22Rv1 (cell line): ENCODE measurements around the gene RASGRF1.
A peak's percentile ranks its signal among the peaks of the same experiment; 100 is the strongest.
"Not testable (repeated sequence)": the region's sequence is repeated elsewhere in the genome, so short reads cannot be mapped to it uniquely, and the experiment has no call there.

ENCODE experiments used
- H3K27ac ChIP-seq: fragments of 450-650 bp; 2 replicates; pipeline ENCODE4 v1.5.1; 2017
- ZFX ChIP-seq: fragments of 450-650 bp; IDR thresholded peaks from 2 replicates; pipeline ENCODE4 v1.6.1; 2017; ENCODE audit warnings: antibody characterized with exemption, borderline replicate concordance
- TF ChIP-seq, protein P1 (sequence below): fragments of 450-650 bp; IDR thresholded peaks from 2 replicates; pipeline ENCODE4 v1.5.1; 2017; ENCODE audit warnings: mild to moderate bottlenecking

RASGRF1 gene

DNA sequence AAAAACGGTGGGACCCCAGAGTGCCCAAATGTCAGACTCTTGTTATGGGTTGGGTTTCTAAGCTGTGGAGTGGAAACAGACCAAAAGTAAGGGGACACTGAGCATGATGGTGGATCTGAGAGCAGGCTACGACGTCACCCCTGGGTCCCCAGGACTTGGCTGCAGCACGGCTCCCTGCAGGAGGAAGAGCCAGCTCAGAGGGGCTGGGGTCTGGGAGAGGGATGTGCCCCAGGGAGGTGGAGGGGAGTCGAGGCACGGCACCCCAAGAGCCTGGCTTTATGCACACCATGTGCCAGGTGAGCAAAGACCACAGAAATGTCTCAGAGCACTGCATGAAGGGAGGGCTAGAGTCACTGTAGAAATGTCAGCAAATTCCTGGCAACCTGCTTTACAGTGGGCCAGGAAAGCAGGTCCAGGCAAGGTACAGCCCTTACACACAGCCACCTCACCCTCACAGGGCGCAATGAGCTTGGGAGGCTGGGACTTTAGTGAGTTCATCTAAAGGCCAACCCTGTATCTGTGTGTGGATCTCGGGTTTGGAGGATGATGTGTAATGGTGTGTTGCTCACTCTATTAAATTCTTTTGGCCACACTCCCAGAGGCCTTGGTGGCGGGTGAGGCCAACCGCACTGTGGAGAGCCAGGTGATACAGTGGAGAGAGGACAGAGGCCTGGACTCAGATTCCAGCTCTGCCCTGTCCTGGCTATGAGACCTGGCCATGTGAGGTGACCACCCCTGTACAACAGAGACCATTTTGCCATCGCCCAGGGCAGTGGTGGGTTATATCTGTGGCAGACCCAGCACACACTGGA lies 159.8 kb downstream of the RASGRF1 start:
- TF ChIP-seq, protein P1, sequence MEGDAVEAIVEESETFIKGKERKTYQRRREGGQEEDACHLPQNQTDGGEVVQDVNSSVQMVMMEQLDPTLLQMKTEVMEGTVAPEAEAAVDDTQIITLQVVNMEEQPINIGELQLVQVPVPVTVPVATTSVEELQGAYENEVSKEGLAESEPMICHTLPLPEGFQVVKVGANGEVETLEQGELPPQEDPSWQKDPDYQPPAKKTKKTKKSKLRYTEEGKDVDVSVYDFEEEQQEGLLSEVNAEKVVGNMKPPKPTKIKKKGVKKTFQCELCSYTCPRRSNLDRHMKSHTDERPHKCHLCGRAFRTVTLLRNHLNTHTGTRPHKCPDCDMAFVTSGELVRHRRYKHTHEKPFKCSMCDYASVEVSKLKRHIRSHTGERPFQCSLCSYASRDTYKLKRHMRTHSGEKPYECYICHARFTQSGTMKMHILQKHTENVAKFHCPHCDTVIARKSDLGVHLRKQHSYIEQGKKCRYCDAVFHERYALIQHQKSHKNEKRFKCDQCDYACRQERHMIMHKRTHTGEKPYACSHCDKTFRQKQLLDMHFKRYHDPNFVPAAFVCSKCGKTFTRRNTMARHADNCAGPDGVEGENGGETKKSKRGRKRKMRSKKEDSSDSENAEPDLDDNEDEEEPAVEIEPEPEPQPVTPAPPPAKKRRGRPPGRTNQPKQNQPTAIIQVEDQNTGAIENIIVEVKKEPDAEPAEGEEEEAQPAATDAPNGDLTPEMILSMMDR = no peak
- no peak for TF ChIP-seq ZFX
- peak overlapping the region; percentile 29; the same call in 1 of the 2 replicates for H3K27ac ChIP-seq

GRCh38 chr15:78929536-78930264 lies 160.9 kb downstream of the RASGRF1 start:
- H3K27ac ChIP-seq = no peak overlapping the region
- no peak for TF ChIP-seq ZFX
- TF ChIP-seq, protein P1 = no peak

DNA sequence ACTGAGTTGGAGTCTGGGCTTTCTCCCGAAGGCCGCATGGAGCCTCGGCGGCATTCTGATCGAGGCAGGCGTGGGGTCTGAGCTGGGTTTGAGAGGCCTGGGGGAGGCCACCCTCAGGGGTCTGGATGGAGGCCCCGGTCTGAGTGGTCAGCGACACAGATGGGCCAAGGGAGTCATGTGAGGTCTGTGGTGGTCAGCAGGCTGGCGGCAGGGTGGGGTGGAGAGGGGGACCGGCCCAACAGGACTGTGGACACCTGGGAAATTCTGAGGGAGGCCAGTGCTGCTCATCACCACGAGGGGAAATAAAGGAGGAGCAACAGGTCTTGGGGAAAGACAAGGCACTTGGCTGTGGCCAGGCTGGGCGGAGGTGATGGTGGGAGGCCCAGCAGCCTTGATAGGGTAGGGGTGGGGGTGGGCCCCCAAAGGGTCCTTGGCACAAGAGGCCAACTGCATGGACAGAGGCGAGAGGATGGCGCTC lies 161.9 kb downstream of the RASGRF1 start:
- no peak overlapping the region for H3K27ac ChIP-seq
- TF ChIP-seq ZFX = no peak
- TF ChIP-seq, protein P1 = no peak

DNA sequence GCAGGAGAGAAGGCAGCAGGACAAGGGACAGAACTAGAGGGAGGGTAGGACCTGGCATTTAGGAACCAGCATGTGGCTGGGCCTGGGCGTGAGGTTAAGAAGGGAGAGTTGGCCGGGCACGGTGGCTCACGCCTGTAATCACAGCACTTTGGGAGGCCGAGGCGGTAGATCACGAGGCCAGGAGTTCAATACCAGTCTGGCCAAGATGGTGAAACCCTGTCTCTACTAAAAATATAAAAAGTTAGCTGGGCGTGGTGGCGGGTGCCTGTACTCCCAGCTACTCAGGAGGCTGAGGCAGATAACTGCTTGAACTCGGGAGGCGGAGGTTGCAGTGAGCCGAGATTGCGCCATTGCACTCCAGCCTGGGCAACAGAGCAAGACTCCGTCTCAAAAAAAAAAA lies 162.4 kb downstream of the RASGRF1 start:
- H3K27ac ChIP-seq = not testable (repeated sequence)

- H3K27ac ChIP-seq = no peak overlapping the region
- TF ChIP-seq, protein P1 = no peak
- no peak for TF ChIP-seq ZFX
Observed at GRCh38 chr15:78927077-78927790, 163.3 kb downstream of the RASGRF1 start.

DNA sequence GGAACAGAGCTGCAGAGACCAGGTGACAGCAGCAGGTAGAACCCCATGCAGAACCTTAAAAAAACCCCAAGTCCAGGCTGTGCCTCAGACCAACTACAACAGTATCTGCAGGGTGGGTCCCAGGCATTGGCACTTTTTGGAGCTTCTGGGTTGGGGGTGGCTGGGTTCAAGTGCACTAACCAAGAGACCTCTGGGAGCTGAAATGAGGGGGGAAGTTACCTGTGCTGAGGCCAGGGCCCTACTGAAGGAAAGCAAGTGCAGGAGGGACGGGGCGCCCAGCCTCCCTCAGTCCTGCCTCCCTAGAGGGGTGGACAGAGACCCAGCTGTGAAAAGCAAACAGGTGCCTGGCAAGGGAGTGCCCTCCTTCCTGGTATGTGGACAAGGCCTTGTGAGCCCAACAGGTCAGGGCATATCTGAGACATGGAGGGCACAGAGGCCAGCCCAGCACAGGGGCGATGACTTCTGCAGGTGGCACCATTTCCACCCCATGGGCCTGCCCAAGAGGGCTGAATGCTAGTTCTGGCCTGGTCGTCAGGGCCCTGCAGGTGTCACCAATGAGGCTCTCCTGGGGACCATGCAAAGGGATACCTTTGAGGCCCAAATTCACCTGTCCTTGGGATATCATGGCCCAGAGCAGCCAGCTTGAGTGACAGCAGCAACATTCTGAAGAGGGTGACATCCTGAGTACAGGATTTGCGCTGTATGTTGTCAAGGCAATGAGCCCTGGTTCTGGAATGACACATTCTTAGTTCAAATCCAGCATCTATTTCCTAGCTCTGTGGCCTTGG lies 164.4 kb downstream of the RASGRF1 start:
- TF ChIP-seq ZFX = no peak
- TF ChIP-seq, protein P1 = no peak
- no peak overlapping the region for H3K27ac ChIP-seq

DNA sequence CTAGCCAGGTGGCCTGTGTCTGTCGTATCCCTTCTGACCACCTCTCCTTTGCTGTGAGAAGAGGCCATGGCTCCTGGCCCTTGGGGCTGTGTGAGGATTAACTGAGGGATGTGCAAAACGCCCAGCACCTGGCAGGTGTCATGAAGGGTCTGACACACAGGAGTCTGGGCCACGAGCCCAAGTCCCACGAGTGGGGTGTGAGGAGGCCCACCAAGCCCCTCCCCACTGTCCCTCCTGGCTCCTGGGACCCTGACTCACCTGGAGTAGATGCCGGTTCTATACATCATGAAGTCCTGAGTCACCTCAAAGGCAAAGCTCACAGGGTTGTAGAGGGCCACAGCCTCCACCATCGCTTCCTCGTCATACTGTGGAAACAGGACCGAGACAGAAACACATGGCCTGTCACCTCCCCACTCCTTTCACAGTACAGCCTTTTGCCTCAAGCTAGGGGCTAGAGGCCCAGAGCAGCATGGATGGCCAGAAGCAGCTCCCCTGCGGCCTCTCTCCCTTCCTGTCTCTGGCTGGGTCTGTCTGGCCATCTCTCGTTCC lies 165.4 kb downstream of the RASGRF1 start:
- H3K27ac ChIP-seq = no peak overlapping the region
- TF ChIP-seq ZFX = no peak
- TF ChIP-seq, protein P1 = no peak
